Stimulated activated CD8-positive, alpha-beta memory T cell treated with anti-CD3 and anti-CD28 coated beads, Interleukin-2, amount 100 ng/mL, for 1 hour (primary cell): Measurements from ENCODE around the gene CMC2.

Experiments
- DNase-seq, 2 donors: peaks; one replicate each; pipeline ENCODE4 v3.0.0-alpha.2; 2020; ENCODE audit warnings: low read depth in 2 of 2

Gene CMC2

GRCh38 chr16:80974649-80975376 lies 31.9 kb downstream of the CMC2 start:
- DNase-seq, result no peak

GRCh38 chr16:80973991-80974390 lies 32.7 kb downstream of the CMC2 start:
- no peak for DNase-seq

- DNase-seq, result no peak
Measured at GRCh38 chr16:80972611-80973010, 34.1 kb downstream of the CMC2 start.

- DNase-seq, result no peak
Measured at GRCh38 chr16:80971819-80972218, 34.9 kb downstream of the CMC2 start.

- no peak for DNase-seq
Measured at GRCh38 chr16:80969114-80969484, 37.6 kb downstream of the CMC2 start.

- DNase-seq, result no peak
Measured at GRCh38 chr16:80968386-80969113, 38.1 kb downstream of the CMC2 start.

- DNase-seq, result no peak
Measured at GRCh38 chr16:80966617-80967016, 40.1 kb downstream of the CMC2 start.

- DNase-seq, result no peak
Measured at GRCh38 chr16:80964351-80964750, 42.3 kb downstream of the CMC2 start.

- no peak for DNase-seq
Measured at GRCh38 chr16:80962879-80963278, 43.8 kb downstream of the CMC2 start.

GRCh38 chr16:80958284-80958683 lies 48.4 kb downstream of the CMC2 start:
- DNase-seq, result no peak

- no peak for DNase-seq
Measured at GRCh38 chr16:80954985-80955384, 51.7 kb downstream of the CMC2 start.

- no peak for DNase-seq
Measured at GRCh38 chr16:80948886-80949493, 57.7 kb downstream of the CMC2 start.

GRCh38 chr16:80947708-80948625 lies 58.7 kb downstream of the CMC2 start:
- DNase-seq, result no peak

GRCh38 chr16:80947239-80947638 lies 59.4 kb downstream of the CMC2 start:
- DNase-seq, result no peak

- DNase-seq, result no peak
Measured at GRCh38 chr16:80946481-80946880, 60.2 kb downstream of the CMC2 start.

GRCh38 chr16:80940069-80940856 lies 66.4 kb downstream of the CMC2 start:
- DNase-seq, result no peak

GRCh38 chr16:80938879-80939260 lies 67.8 kb downstream of the CMC2 start:
- no peak for DNase-seq

GRCh38 chr16:80938004-80938878 lies 68.4 kb downstream of the CMC2 start:
- no peak for DNase-seq

- no peak for DNase-seq
Measured at GRCh38 chr16:80936410-80936809, 70.3 kb downstream of the CMC2 start.

GRCh38 chr16:80935691-80936090 lies 71.0 kb downstream of the CMC2 start:
- no peak for DNase-seq
